K562 (cell line): ENCODE data around the gene PVALEF. TPM values are rescaled to one million over a fixed set of nuclear protein-coding genes. Genes with fewer than 3 reads are reported as not detected.
A peak's percentile ranks its signal among the peaks of the same experiment; 100 is the strongest.

Experiments
- CBX2 ChIP-seq: fragments of 200-600 bp; sonication (generic); IDR thresholded peaks from one replicate; pipeline ENCODE4 v1.6.1; 2012; ENCODE audit warnings: mild to moderate bottlenecking, low read length, inconsistent platforms; ENCODE audit not compliant: insufficient read depth, poor library complexity, severe bottlenecking
- CEBPG ChIP-seq, 3 experiments: fragments of 200-800 bp in 1 of 3; sonication (Bioruptor generic) in 1 of 3; sonication (generic) in 1 of 3; formaldehyde crosslinking in 1 of 3; IDR thresholded peaks in 2 of 3; conservative IDR thresholded peaks in 1 of 3; 2 replicates each; pipeline versions ENCODE4 v1.6.1 to v1.8.0; 2016 to 2022; ENCODE audit warnings: missing compliant biosample characterization in 2 of 3, missing genetic modification characterization in 2 of 3, mild to moderate bottlenecking in 1 of 3, missing genetic modification reagents in 1 of 3
- CSDE1 ChIP-seq, 2 experiments: fragments of 450-650 bp; IDR thresholded peaks; 2 replicates each; pipeline ENCODE4 v1.6.1; 2016; ENCODE audit warnings: mild to moderate bottlenecking in 1 of 2
- HLTF ChIP-seq: fragments of 450-650 bp; IDR thresholded peaks from 2 replicates; pipeline ENCODE4 v1.6.1; 2016
- KDM5B ChIP-seq: fragments of 200-600 bp; sonication (generic); IDR thresholded peaks from 2 replicates; pipeline ENCODE4 v1.6.1; 2012; ENCODE audit warnings: low read depth, mild to moderate bottlenecking, moderate library complexity, low read length, control low read depth, inconsistent platforms; ENCODE audit not compliant: insufficient replicate concordance
- MAFK ChIP-seq: IDR thresholded peaks from 2 replicates; pipeline ENCODE4 v1.6.1; 2011; ENCODE audit warnings: low read length, improper control_type of control experiment
- NBN ChIP-seq: fragments of 450-650 bp; IDR thresholded peaks from 2 replicates; pipeline ENCODE4 v1.6.1; 2016; ENCODE audit warnings: low read depth, mild to moderate bottlenecking
- NFIX ChIP-seq: fragments of 250-450 bp; sonication (Bioruptor Pico); IDR thresholded peaks from 2 replicates; pipeline ENCODE4 v1.4.0; 2020; ENCODE audit warnings: low read depth, mild to moderate bottlenecking, moderate library complexity
- NFYB ChIP-seq: IDR thresholded peaks from 2 replicates; pipeline ENCODE4 v1.6.1; 2011; ENCODE audit warnings: mild to moderate bottlenecking, moderate library complexity; ENCODE audit not compliant: insufficient read length; ENCODE audit errors: extremely low read depth
- NR4A1 ChIP-seq, 2 experiments: fragments of 250-450 bp in 1 of 2; fragments of 450-650 bp in 1 of 2; sonication (Bioruptor Pico) in 1 of 2; IDR thresholded peaks; 2 replicates each; pipeline versions ENCODE4 v1.4.0 to v1.6.1; 2016 to 2020; ENCODE audit warnings: mild to moderate bottlenecking in 2 of 2, missing compliant biosample characterization in 1 of 2, missing genetic modification characterization in 1 of 2, moderate library complexity in 1 of 2
- RBM17 ChIP-seq: fragments of 200-400 bp; formaldehyde crosslinking; IDR thresholded peaks from 2 replicates; pipeline ENCODE4 v1.6.1; 2017; ENCODE audit warnings: low read depth, mild to moderate bottlenecking, low read length, borderline replicate concordance
- RFX1 ChIP-seq: fragments of 450-650 bp; IDR thresholded peaks from 2 replicates; pipeline ENCODE4 v1.6.1; 2016; ENCODE audit warnings: mild to moderate bottlenecking, moderate library complexity
- SNIP1 ChIP-seq: fragments of 450-650 bp; IDR thresholded peaks from 2 replicates; pipeline ENCODE4 v1.7.1; 2017; ENCODE audit warnings: low read depth, mild to moderate bottlenecking
- SNRNP70 ChIP-seq: fragments of 200-400 bp; formaldehyde crosslinking; optimal IDR thresholded peaks from 2 replicates; pipeline ENCODE3; 2017; ENCODE audit warnings: low read depth, low read length
- STAT5A ChIP-seq: IDR thresholded peaks from 2 replicates; pipeline ENCODE4 v1.6.1; 2012; ENCODE audit warnings: low read length, inconsistent platforms, borderline replicate concordance
- TAF15 ChIP-seq: fragments of 200-400 bp; formaldehyde crosslinking; IDR thresholded peaks from 2 replicates; pipeline ENCODE4 v1.6.1; 2017; ENCODE audit warnings: mild to moderate bottlenecking, low read depth, low read length, moderate library complexity
- TAF7 ChIP-seq: fragments of 450-650 bp; IDR thresholded peaks from 2 replicates; pipeline ENCODE4 v1.6.1; 2016; ENCODE audit warnings: missing genetic modification characterization, missing compliant biosample characterization
- TEAD4 ChIP-seq, 2 experiments: sonication (generic) in 1 of 2; formaldehyde crosslinking in 1 of 2; IDR thresholded peaks; 2 replicates each; pipeline versions ENCODE4 v1.6.1 to v1.8.0; 2012 to 2022; ENCODE audit warnings: borderline replicate concordance in 1 of 2, inconsistent platforms in 1 of 2, low read length in 1 of 2, mild to moderate bottlenecking in 1 of 2, missing genetic modification reagents in 1 of 2
- TRIM24 ChIP-seq, 2 experiments: fragments of 450-650 bp; IDR thresholded peaks; 2 replicates each; pipeline ENCODE4 v1.6.1; 2016
- ZBED1 ChIP-seq: IDR thresholded peaks from 2 replicates; pipeline ENCODE4 v1.6.1; 2014
- ZFP30 ChIP-seq: fragments of 250-450 bp; sonication (Bioruptor Pico); IDR thresholded peaks from 2 replicates; pipeline ENCODE4 v1.8.0; 2022; ENCODE audit warnings: moderate library complexity, mild to moderate bottlenecking, inconsistent platforms, borderline replicate concordance
- ZNF165 ChIP-seq: fragments of 250-450 bp; sonication (Bioruptor Pico); IDR thresholded peaks from 2 replicates; pipeline ENCODE4 v1.4.0; 2020; ENCODE audit warnings: borderline replicate concordance
- ZNF239 ChIP-seq: fragments of 250-450 bp; sonication (Bioruptor Pico); IDR thresholded peaks from 2 replicates; pipeline ENCODE4 v1.4.0; 2020; ENCODE audit warnings: mild to moderate bottlenecking
- ZNF384 ChIP-seq: IDR thresholded peaks from 2 replicates; pipeline ENCODE4 v1.6.1; 2012; ENCODE audit warnings: low read depth, low read length, improper control_type of control experiment
- ZNF512 ChIP-seq: IDR thresholded peaks from 2 replicates; pipeline ENCODE4 v1.6.1; 2016; ENCODE audit warnings: missing genetic modification characterization, missing compliant biosample characterization
- polyA plus RNA-seq, 8 experiments: library from polyadenylated mRNA; depleted of rRNA in 4 of 8; stranded (reverse) in 5 of 8; unstranded in 3 of 8; fragments of >200 nt; fragmentation: Nextera tagmentation in 2 of 8; fragmentation: Illumina TruSeq in 1 of 8; extraction: Ambion mirVana in 2 of 8; extraction: Trizol in 1 of 8; gene quantifications; 2 replicates each; pipeline versions ENCODE4 v1.2.1 to v1.2.3, GENCODE V29; 2011 to 2014; ENCODE audit warnings: inconsistent platforms in 1 of 8, missing spikeins in 1 of 8
- total RNA-seq, 7 experiments: library from RNA; depleted of rRNA in 6 of 7; stranded (reverse); fragments of >200 nt in 6 of 7; fragmentation: Illumina TruSeq in 2 of 7; extraction: Trizol in 2 of 7; gene quantifications; 2 replicates each; pipeline versions ENCODE4 v1.2.1 to v1.2.3, GENCODE V29; 2011 to 2021; ENCODE audit warnings: low replicate concordance in 1 of 7
- TF ChIP-seq, protein P1 (sequence below): fragments of 250-450 bp; sonication (Bioruptor Pico); IDR thresholded peaks from 2 replicates; pipeline ENCODE4 v1.5.0; 2020; ENCODE audit warnings: mild to moderate bottlenecking

The PVALEF gene
- total and polyA plus RNA-seq, 9 of the 15 experiments (the other 6 are each of a cell fraction or from before 2014, with no cell fraction given) = not detected

DNA sequence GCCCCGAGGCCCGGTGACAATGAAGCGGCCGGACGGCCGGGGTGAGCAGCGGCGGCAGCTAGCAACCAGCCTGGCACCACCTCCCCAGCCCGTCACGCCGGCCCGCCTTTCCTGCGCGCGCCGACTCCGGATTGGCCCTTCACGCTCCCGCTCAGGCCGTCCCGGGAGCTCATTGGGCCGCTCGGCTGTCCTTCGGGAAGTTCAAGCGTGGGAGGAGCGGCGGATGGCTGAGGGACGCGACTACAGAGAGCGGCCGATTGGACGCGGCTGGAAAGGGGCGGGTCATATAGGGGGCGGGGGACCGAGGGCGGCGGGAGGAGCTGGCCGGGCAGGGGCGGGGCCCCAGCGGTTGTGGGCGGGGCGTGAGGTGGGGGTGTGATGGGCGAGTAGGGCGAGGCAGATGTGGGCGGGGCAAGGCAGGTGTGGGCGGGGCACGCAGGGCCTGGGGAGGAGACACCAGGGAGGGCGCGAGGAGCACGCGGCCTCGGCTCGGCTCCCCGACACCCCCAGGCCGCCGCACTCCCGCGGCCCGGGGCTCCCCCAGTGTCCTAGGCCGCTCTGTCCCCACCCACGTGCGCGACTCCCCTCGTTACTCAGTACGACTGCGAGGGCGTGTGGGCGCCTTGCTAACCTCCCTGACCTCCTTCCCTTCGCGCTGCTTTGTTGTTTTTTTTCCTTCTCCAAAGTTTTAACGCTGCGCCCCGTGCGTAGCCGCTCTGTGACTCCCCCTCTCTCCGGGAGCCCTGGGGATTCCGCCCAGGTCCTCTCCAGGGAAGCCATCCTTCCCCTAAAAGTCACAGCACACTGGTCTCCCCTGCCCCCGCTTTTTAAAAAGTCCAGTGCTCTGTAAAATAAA is 57.8 kb downstream of the PVALEF start, which contains the start of gene CEP131 (continued):
- TF ChIP-seq, protein P1, sequence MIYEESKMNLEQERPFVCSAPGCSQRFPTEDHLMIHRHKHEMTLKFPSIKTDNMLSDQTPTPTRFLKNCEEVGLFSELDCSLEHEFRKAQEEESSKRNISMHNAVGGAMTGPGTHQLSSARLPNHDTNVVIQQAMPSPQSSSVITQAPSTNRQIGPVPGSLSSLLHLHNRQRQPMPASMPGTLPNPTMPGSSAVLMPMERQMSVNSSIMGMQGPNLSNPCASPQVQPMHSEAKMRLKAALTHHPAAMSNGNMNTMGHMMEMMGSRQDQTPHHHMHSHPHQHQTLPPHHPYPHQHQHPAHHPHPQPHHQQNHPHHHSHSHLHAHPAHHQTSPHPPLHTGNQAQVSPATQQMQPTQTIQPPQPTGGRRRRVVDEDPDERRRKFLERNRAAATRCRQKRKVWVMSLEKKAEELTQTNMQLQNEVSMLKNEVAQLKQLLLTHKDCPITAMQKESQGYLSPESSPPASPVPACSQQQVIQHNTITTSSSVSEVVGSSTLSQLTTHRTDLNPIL = no peak
- TF ChIP-seq ZFP30 (CRISPR knock-in tag) (no peak), RFX1 (peak; percentile 49; the same call in 1 of the 2 replicates), NFIX (no peak), NR4A1 (CRISPR knock-in tag; IDR thresholded peaks at IDR 0.05) (0 out of 2 replicates have a peak, but pooled peaks have one; percentile 45), NR4A1 (tag; IDR thresholded peaks at IDR 0.05) (peak; percentile 49; the same call in 1 of the 2 replicates), TRIM24 (IDR thresholded peaks at IDR 0.05) (no peak), HLTF (peak; percentile 22; the same call in 1 of the 2 replicates), ZNF165 (CRISPR knock-in tag) (no peak), MAFK (no peak), ZBED1 (no peak), SNRNP70 (no peak), ZNF384 (peak; percentile 53), STAT5A (0 out of 2 replicates have a peak, but pooled peaks have one; percentile 15), TAF15 (no peak), NFYB (peak; percentile 93), TAF7 (no peak; the same call in 1 of the 2 replicates), KDM5B (peak; percentile 57), CEBPG (CRISPR knock-in tag; IDR thresholded peaks at IDR 0.05) (no peak), CEBPG (tag; conservative IDR thresholded peaks at IDR 0.05 in 1 of 2, IDR thresholded peaks at IDR 0.05 in 1 of 2) (no peak), ZNF239 (CRISPR knock-in tag) (no peak), SNIP1 (no peak), CBX2 (no peak), NBN (no peak), RBM17 (no peak), CSDE1 (IDR thresholded peaks at IDR 0.05) (no peak), TEAD4 (IDR thresholded peaks at IDR 0.05; ENCODE audit: low read length) (0 out of 2 replicates have a peak, but pooled peaks have one; percentile 6), TEAD4 (CRISPR knock-in tag; IDR thresholded peaks at IDR 0.05; ENCODE audit: borderline replicate concordance) (no peak), ZNF512 (no peak)
